Measurements from ENCODE around the gene PLCH2.

PLCH2 gene

GRCh38 chr1:2515763-2516080, 39.6 kb downstream of the PLCH2 start:
- Histone ChIP-seq H3K4me1 (ENCODE audit: insufficient read depth, low read length, poor library complexity, severe bottlenecking) (no peaks in the 10 kb centered on the region), H3K36me3 (ENCODE audit: insufficient read depth, low read length) (peaks cover 86% of the 10 kb centered on the region; the same call in 1 of the 2 replicates)

GRCh38 chr1:2516124-2516523, 40.0 kb downstream of the PLCH2 start:
- Histone ChIP-seq H3K4me2 (ENCODE audit: low read depth, low read length, poor library complexity, severe bottlenecking) (no peak overlapping the region), H3K9me3 (ENCODE audit: insufficient read depth, low read depth, low read length) (no peaks in the 10 kb centered on the region), H3K36me3 (ENCODE audit: insufficient read depth, low read length) (peaks cover 86% of the 10 kb centered on the region; the same call in 1 of the 2 replicates), H3K4me3 (ENCODE audit: low read length, poor library complexity, severe bottlenecking) (no peak overlapping the region), H3K4me1 (ENCODE audit: insufficient read depth, low read length, poor library complexity, severe bottlenecking) (no peaks in the 10 kb centered on the region), H3K9ac (ENCODE audit: low read depth, low read length, poor library complexity, severe bottlenecking) (no peak overlapping the region), H3K9me2 (replicated peaks; ENCODE audit: low read depth, low read length) (no peaks in the 10 kb centered on the region), H2AFZ (ENCODE audit: low read length) (no peak overlapping the region), H3F3A (ENCODE audit: low read depth) (no peaks in the 10 kb centered on the region), H4K20me1 (ENCODE audit: insufficient read depth, low read length, poor library complexity, severe bottlenecking) (no peaks in the 10 kb centered on the region), H3K27me3 (ENCODE audit: insufficient read depth, low read length, poor library complexity, severe bottlenecking) (no peaks in the 10 kb centered on the region), H3K79me2 (ENCODE audit: insufficient read depth, low read length) (no peaks in the 10 kb centered on the region)
- TF ChIP-seq CTCF (conservative IDR thresholded peaks at IDR 0.05; ENCODE audit: low read length): no peak
- no peak for TF ChIP-seq EZH2phosphoT487 (IDR thresholded peaks at IDR 0.05; ENCODE audit: borderline replicate concordance)

More at GRCh38 chr1:2515763-2516080, 39.6 kb downstream of the PLCH2 start:
- no peaks in the 10 kb centered on the region for H3K27me3 ChIP-seq (ENCODE audit: insufficient read depth, low read length, poor library complexity, severe bottlenecking)
- H3F3A ChIP-seq (ENCODE audit: low read depth): no peaks in the 10 kb centered on the region
- H3K4me3 ChIP-seq (ENCODE audit: low read length, poor library complexity, severe bottlenecking): no peak overlapping the region
- H3K9me2 ChIP-seq (replicated peaks; ENCODE audit: low read depth, low read length): no peaks in the 10 kb centered on the region
- H3K9me3 ChIP-seq (ENCODE audit: insufficient read depth, low read depth, low read length): no peaks in the 10 kb centered on the region
- no peaks in the 10 kb centered on the region for H4K20me1 ChIP-seq (ENCODE audit: insufficient read depth, low read length, poor library complexity, severe bottlenecking)
- H3K9ac ChIP-seq (ENCODE audit: low read depth, low read length, poor library complexity, severe bottlenecking): no peak overlapping the region
- no peak for TF ChIP-seq EZH2phosphoT487 (IDR thresholded peaks at IDR 0.05; ENCODE audit: borderline replicate concordance)
- no peak for TF ChIP-seq CTCF (conservative IDR thresholded peaks at IDR 0.05; ENCODE audit: low read length)
- no peaks in the 10 kb centered on the region for H3K79me2 ChIP-seq (ENCODE audit: insufficient read depth, low read length)
- no peak overlapping the region for H2AFZ ChIP-seq (ENCODE audit: low read length)
- H3K4me2 ChIP-seq (ENCODE audit: low read depth, low read length, poor library complexity, severe bottlenecking): no peak overlapping the region

- H3K36me3 ChIP-seq (ENCODE audit: insufficient read depth, low read length): peaks cover 78% of the 10 kb centered on the region; the same call in 1 of the 2 replicates
- no peak overlapping the region for H3K9ac ChIP-seq (ENCODE audit: low read depth, low read length, poor library complexity, severe bottlenecking)
- H3K9me3 ChIP-seq (ENCODE audit: insufficient read depth, low read depth, low read length): no peaks in the 10 kb centered on the region
- H4K20me1 ChIP-seq (ENCODE audit: insufficient read depth, low read length, poor library complexity, severe bottlenecking): no peaks in the 10 kb centered on the region
- no peak overlapping the region for H3K4me2 ChIP-seq (ENCODE audit: low read depth, low read length, poor library complexity, severe bottlenecking)
- H2AFZ ChIP-seq (ENCODE audit: low read length): no peak overlapping the region
- no peaks in the 10 kb centered on the region for H3F3A ChIP-seq (ENCODE audit: low read depth)
- no peaks in the 10 kb centered on the region for H3K4me1 ChIP-seq (ENCODE audit: insufficient read depth, low read length, poor library complexity, severe bottlenecking)
- H3K79me2 ChIP-seq (ENCODE audit: insufficient read depth, low read length): peaks cover 5% of the 10 kb centered on the region; the same call in 1 of the 2 replicates
- TF ChIP-seq CTCF (conservative IDR thresholded peaks at IDR 0.05; ENCODE audit: low read length): no peak
- H3K27me3 ChIP-seq (ENCODE audit: insufficient read depth, low read length, poor library complexity, severe bottlenecking): no peaks in the 10 kb centered on the region
- H3K9me2 ChIP-seq (replicated peaks; ENCODE audit: low read depth, low read length): no peaks in the 10 kb centered on the region
- H3K4me3 ChIP-seq (ENCODE audit: low read length, poor library complexity, severe bottlenecking): no peak overlapping the region
Measured at GRCh38 chr1:2516946-2517345, 40.9 kb downstream of the PLCH2 start.
